Caco-2 (cell line): Measurements from ENCODE around the gene CAPZB. TPM values are rescaled to one million over a fixed set of nuclear protein-coding genes. Genes with fewer than 3 reads are reported as not detected.

ENCODE experiments used
- BruUV-seq: library from RNA; stranded (reverse); fragments of 400-500 nt; replicated peaks from 2 replicates; lab custom pipeline; 2021; lab: Mats Ljungman, UMichigan
- CTCF ChIA-PET: fragments of 300-600 bp; sonication (Branson Sonifier 250); formaldehyde crosslinking; loops from one replicate; lab custom pipeline; 2022; ENCODE audit warnings: antibody characterized with exemption; lab: Charles Lee
- POLR2A ChIA-PET: fragments of 300-600 bp; sonication (Branson Sonifier 250); formaldehyde crosslinking; loops from one replicate; lab custom pipeline; 2022; ENCODE audit warnings: antibody characterized with exemption; lab: Charles Lee
- DNase-seq, 2 experiments: peaks; one replicate each; pipeline versions ENCODE4 v3.0.0 to v3.0.0-alpha.2; 2020 to 2022
- H3K27me3 ChIP-seq: replicated peaks from 2 replicates; pipeline ENCODE4 v1.6.0; 2011; ENCODE audit warnings: low read length; ENCODE audit not compliant: control insufficient read depth, insufficient read depth
- H3K36me3 ChIP-seq: 2 replicates; pipeline ENCODE4 v1.5.1; 2011; ENCODE audit warnings: low read length; ENCODE audit not compliant: control insufficient read depth, insufficient read depth
- H3K4me1 ChIP-seq: fragments of 250-450 bp; sonication (Bioruptor Pico); 2 replicates; pipeline ENCODE4 v1.5.1; 2020; ENCODE audit warnings: mild to moderate bottlenecking
- H3K4me3 ChIP-seq: 2 replicates; pipeline ENCODE4 v1.5.1; 2011; ENCODE audit warnings: low read depth, mild to moderate bottlenecking, control low read depth, low read length
- H3K9me3 ChIP-seq: fragments of 250-450 bp; sonication (Bioruptor Pico); 2 replicates; pipeline ENCODE4 v1.5.1; 2020; ENCODE audit warnings: mild to moderate bottlenecking, moderate library complexity
- H3K27ac Mint-ChIP-seq: one replicate; pipeline ENCODE4 v1.8.0; 2022; ENCODE audit warnings: mixed read lengths; ENCODE audit not compliant: unreplicated experiment
- H3K27me3 Mint-ChIP-seq: one replicate; pipeline ENCODE4 v1.8.0; 2022; ENCODE audit warnings: mixed read lengths; ENCODE audit not compliant: insufficient read depth, unreplicated experiment
- H3K36me3 Mint-ChIP-seq: one replicate; pipeline ENCODE4 v1.8.0; 2022; ENCODE audit warnings: mild to moderate bottlenecking, mixed read lengths; ENCODE audit not compliant: insufficient read depth, unreplicated experiment
- H3K4me1 Mint-ChIP-seq: one replicate; pipeline ENCODE4 v1.8.0; 2022; ENCODE audit warnings: low read depth, mixed read lengths; ENCODE audit not compliant: unreplicated experiment
- H3K4me3 Mint-ChIP-seq: one replicate; pipeline ENCODE4 v1.8.0; 2022; ENCODE audit warnings: mild to moderate bottlenecking, moderate library complexity, mixed read lengths; ENCODE audit not compliant: unreplicated experiment
- H3K9me3 Mint-ChIP-seq: one replicate; pipeline ENCODE4 v1.8.0; 2022; ENCODE audit warnings: mixed read lengths; ENCODE audit not compliant: unreplicated experiment
- CTCF ChIP-seq, 2 experiments: fragments of 200-600 bp in 1 of 2; IDR thresholded peaks; 1 replicate in 1 of 2; 2 replicates in 1 of 2; pipeline versions ENCODE4 v1.5.1 to v1.8.0; 2011 to 2022; ENCODE audit warnings: antibody characterized with exemption in 1 of 2, control low read depth in 1 of 2, inconsistent platforms in 1 of 2, low read depth in 1 of 2, low read length in 1 of 2, mild to moderate bottlenecking in 1 of 2, moderate library complexity in 1 of 2; ENCODE audit not compliant: insufficient read depth in 1 of 2, severe bottlenecking in 1 of 2, unreplicated experiment in 1 of 2
- intact Hi-C: fragments of 100-400 bp; cut with micrococcal nuclease; formaldehyde crosslinking; loops from one replicate; pipeline ENCODE4 v1.10.0; 2022; ENCODE audit not compliant: unreplicated experiment
- total RNA-seq: library from RNA; stranded (reverse); gene quantifications from 2 replicates; pipeline ENCODE4 v1.2.3, GENCODE V29; 2022

Gene CAPZB
- total RNA-seq, 1 experiment from 2014 or later, result 205 TPM

- no peaks in the 10 kb centered on the region for H3K4me1 ChIP-seq
- CTCF ChIA-PET, result no interaction called here
- H3K9me3 ChIP-seq, result no peaks in the 10 kb centered on the region
- intact Hi-C loops, result no loop called here
- no peak overlapping the region for H3K4me3 ChIP-seq
- no peaks in the 10 kb centered on the region for H3K27me3 ChIP-seq
- Mint-ChIP-seq H3K36me3 (no peaks in the 10 kb centered on the region), H3K9me3 (peaks cover 13% of the 10 kb centered on the region), H3K4me1 (no peaks in the 10 kb centered on the region), H3K27me3 (no peaks in the 10 kb centered on the region), H3K4me3 (no peak overlapping the region), H3K27ac (no peak overlapping the region)
- POLR2A ChIA-PET, result no interaction called here
- no peak for DNase-seq
- no peak for TF ChIP-seq CTCF (IDR thresholded peaks at IDR 0.05; ENCODE audit: insufficient read depth in 1 of 2, low read depth in 1 of 2, low read length in 1 of 2, severe bottlenecking in 1 of 2, unreplicated experiment in 1 of 2)
- BruUV-seq, result no TSS peak
- H3K36me3 ChIP-seq, result no peaks in the 10 kb centered on the region
Measured at GRCh38 chr1:19532519-19532918, 47.2 kb upstream of the CAPZB start.

GRCh38 chr1:19529664-19530063 is 44.3 kb upstream of the CAPZB start:
- Mint-ChIP-seq H3K9me3 (no peaks in the 10 kb centered on the region), H3K27me3 (no peaks in the 10 kb centered on the region), H3K4me1 (no peaks in the 10 kb centered on the region), H3K27ac (no peak overlapping the region), H3K36me3 (no peaks in the 10 kb centered on the region), H3K4me3 (no peak overlapping the region)
- POLR2A ChIA-PET, result no interaction called here
- no TSS peak for BruUV-seq
- DNase-seq, result no peak
- H3K36me3 ChIP-seq, result no peaks in the 10 kb centered on the region
- H3K4me3 ChIP-seq, result no peak overlapping the region
- H3K27me3 ChIP-seq, result no peaks in the 10 kb centered on the region
- H3K4me1 ChIP-seq, result no peaks in the 10 kb centered on the region
- TF ChIP-seq CTCF (IDR thresholded peaks at IDR 0.05; ENCODE audit: insufficient read depth in 1 of 2, low read depth in 1 of 2, low read length in 1 of 2, severe bottlenecking in 1 of 2, unreplicated experiment in 1 of 2), result no peak
- intact Hi-C loops, result no loop called here
- CTCF ChIA-PET, result no interaction called here
- H3K9me3 ChIP-seq, result no peaks in the 10 kb centered on the region

DNA sequence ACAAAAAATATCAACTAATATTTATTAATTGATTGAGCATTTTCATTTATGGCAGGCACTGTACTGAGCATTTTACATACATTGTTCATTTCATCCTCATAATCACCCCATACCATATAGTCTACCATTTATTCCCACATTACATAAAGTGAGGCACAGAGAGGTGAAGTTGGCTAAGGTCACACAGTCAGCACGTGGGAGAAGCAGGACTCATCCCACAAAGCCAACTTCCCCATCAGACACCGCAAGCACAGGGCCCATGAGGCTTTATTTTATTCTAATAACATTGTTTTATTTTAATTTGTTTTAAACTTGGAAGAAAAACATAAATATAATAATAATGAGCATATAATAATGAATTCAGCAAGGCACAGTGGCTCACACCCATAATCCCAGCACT is 43.1 kb upstream of the CAPZB start:
- H3K27ac Mint-ChIP-seq, result no peak overlapping the region
- Histone ChIP-seq H3K27me3 (no peaks in the 10 kb centered on the region), H3K4me1 (no peaks in the 10 kb centered on the region), H3K36me3 (no peaks in the 10 kb centered on the region), H3K4me3 (no peak overlapping the region), H3K9me3 (no peaks in the 10 kb centered on the region)
- H3K36me3 Mint-ChIP-seq, result no peaks in the 10 kb centered on the region
- no peak for TF ChIP-seq CTCF (IDR thresholded peaks at IDR 0.05; ENCODE audit: insufficient read depth in 1 of 2, low read depth in 1 of 2, low read length in 1 of 2, severe bottlenecking in 1 of 2, unreplicated experiment in 1 of 2)
- POLR2A ChIA-PET, result no interaction called here
- CTCF ChIA-PET, result no interaction called here
- no peaks in the 10 kb centered on the region for H3K27me3 Mint-ChIP-seq
- DNase-seq, result no peak
- no peak overlapping the region for H3K4me3 Mint-ChIP-seq
- no peaks in the 10 kb centered on the region for H3K9me3 Mint-ChIP-seq
- no TSS peak for BruUV-seq
- H3K4me1 Mint-ChIP-seq, result no peaks in the 10 kb centered on the region
- intact Hi-C loops, result no loop called here
